NCI-H2227 treated with DMSO at 0.1 percent for 48 hours (cell line): ENCODE data around the gene CALB2.

Experiments
- DNase-seq: peaks from one replicate; lab custom pipeline; 2025; lab: John Stamatoyannopoulos, UW

Gene CALB2

DNA sequence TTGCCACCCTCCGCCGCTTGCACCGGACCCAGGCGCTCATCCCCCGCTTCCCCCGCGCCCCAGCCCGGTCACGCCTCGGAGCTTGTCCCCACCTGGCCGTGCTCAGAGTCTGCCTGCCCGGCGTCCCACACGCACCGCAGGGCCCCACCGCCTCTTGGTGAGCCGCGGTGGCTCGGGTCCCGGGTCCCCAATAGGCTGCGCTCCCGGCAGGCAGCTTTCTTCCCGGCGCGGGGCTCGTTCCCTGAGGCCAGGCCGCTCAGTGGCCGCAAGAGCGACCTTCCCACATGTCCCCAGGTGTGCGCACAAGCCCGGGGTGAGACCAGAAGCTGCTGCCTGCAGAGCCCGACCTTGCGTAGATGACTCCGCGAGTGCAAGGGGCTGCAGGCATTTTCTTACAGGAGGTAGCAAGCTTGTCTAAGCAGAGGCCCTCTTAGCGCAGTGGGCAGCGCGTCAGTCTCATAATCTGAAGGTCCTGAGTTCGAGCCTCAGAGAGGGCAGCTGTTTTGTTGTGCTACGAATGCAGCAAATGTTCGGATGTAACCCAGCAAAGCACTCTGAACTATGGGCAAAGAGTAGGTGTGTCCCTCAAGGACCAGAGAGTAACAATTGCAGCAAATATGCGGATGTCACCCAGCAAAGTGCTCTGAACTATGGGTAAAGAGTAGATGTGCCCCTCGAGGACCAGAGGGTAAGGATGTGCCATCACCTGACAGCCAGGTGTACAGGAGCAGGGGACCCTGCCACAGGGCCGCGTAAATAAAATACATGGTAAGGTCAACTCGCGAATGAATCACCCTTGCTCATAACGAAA, 67.8 kb downstream of the CALB2 start:
- no peak for DNase-seq

DNA sequence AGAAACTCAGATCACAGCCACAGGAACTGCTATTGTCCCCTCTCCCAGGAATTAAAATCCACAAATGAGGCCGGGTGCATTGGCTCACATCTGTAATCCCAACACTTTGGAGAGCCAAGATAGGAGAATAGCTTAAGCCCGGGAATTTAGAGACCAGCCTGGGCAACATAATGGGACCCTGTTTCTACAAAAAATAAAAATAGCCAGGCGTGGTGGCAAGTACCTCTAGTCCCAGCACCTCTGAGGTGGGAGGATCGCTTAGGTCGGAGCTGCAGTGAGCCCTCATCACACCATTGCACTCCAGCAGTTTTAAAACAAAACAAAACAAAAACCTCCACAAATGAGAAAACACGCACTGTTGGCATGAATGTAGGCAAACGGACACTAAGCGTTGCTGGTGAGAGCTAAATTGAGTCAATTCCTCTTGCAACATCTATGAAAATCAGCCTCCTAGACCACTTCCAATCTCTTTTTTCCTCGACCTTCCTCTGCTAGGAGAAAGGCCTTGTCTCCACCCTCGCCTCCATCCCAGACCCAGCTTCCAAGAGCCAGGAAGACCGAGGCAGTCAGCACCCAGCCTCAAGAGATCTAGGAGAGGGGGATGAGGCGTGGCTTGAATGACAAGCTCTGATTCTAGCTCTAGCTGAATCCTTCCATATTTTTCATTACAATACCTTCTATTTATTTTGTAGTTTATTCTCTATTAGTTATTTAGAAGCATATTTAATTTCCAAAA, 68.5 kb downstream of the CALB2 start:
- DNase-seq: no peak

DNA sequence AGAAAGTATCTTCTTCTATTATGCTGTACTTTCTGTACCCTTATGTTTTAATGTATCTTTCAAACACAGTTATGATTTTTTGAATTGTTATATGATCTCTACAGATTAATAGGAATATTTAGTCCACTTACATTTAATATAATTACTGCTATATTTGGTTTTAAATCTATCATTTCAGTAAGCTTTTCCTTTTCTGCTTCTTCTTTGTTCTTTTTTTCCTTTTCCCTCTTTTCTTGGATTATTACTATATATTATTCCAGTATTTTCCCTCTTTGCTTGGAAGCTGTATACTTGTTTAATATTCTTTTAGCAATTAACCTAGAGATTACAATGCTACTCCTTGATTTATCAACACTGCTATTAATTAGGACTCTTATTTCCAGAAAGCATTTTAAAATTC, 69.9 kb downstream of the CALB2 start:
- DNase-seq: no peak

DNA sequence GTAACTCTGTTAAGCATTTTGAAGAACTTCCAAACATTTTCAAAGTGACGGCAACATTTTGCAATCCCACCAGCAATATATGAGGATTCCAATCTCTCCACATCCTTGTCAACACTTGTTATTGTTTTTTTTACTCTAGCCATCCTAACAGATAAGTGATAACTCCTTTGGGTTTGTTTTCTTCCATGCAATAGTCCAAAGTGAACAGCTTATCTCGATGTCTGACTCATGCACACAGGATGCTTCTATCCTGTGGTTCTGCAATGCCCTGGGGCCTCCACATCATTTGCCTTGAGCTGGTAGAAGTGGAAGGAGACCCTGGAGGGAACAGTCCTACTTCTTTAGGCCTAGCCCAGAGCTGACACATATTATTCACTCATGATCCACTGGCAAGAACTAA, 70.4 kb downstream of the CALB2 start:
- DNase-seq: no peak

DNA sequence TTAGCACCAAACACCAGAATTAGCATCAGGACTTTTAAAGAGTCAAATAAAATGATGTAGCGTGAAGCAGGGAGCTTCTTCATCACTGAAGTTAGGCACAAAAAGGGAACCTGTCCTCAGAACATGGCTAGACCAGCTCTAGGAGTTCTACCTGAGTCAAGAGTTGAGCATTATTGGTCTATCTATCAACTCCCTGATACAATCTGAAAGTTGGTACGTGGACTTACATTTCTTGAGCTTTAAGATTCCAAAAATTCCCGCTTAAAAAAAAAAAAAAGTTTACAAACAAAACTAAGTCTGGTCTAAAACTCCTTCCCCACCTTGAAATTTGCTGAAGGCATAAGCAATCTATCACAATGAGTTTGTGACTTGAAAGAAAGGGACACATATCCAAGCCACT, 71.1 kb downstream of the CALB2 start:
- no peak for DNase-seq

DNA sequence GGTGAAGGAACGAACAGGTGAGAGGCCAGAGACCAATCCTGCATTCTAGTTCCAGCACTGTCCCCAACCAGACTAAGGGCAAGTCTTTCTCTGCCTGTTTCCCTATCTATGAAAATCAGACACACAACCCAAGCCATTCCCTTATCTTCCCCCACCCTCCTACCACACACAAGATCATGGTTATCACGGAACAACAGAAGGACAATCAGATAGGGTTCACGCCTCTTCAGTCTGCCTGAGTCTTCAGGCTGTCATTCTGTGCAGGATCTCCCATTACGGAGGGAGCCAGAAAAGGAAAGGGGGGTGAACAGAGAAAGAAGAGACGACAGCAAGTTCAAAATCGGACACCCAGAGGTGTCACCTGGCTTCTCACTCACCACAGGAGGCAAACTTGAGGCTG, 72.2 kb downstream of the CALB2 start:
- no peak for DNase-seq

DNA sequence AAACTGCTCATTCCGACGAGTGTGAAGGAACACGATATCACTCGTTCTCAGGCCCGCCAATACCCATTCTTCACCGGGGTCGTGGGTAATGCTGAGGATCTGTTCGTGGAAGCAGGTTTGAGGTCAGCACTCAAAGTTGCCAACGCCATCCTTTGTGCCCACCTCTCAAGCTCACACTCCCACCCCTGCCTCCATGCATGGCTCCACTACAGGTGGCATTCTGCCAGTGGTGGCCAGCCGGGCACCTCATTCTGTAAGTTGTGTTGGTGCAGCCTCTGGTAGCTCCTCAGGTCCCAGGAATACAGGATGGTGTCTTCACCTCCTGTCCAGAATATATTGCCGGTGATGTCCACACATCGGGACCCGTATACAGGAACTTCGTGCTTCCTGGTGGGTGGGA, 72.7 kb downstream of the CALB2 start:
- DNase-seq: no peak

DNA sequence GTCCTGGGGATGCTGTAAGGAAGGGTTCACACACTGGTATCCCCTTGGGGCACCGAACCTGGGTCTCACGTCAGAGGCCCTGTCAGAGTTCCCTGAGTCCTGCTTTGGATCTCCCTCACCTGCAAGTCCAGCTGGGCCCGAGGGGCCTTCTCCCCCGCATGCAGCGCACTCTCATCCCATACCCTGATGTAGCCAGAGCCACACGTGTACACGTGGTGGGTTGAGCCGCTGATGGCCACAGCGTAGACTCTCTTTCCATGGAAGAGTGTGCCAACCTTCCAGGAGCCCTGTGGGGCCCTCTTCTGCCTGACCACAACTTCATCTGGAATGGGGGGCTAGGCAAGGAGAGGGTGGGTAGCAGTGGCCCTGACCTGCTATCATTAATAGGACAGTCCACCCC, 73.5 kb downstream of the CALB2 start:
- no peak for DNase-seq

DNA sequence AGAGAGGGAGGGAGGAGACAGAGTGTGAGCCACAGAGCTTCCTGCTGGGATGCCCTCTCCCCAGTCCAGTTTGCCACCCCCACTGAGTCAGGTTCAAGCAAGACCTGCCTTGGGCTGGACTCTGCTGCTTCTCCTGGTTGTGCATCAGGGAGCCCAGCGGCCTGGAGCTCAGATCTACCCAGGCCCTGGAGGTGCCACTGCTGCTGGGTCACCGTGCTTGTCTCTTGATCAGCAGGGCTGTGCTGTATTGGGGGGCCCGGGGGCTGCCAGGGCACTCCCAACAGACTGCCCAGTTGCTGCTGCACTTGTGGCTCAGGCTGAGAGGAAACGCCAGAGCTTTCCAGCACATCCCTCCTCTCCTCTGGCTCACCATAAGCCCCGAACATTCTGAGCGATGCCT, 74.4 kb downstream of the CALB2 start:
- no peak for DNase-seq

DNA sequence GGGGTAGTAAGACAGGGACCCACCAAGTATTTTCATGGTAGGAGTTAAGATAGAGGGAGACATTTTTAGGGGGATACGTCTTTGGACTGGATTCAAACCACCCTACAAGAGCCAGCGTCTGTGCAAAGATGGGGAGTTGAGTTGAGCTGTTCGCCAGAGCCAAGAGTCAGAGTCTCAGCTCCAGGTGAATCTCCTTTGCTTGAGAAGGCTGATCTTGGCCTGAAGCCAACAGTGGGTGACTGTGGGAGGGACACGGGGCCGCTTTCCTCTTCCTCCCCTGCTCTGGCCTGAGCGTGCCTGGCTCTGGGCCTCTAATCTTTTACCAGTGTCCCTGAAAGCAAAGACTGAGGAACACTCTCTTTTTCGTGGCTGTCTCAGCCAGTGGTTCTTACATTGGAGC, 78.0 kb downstream of the CALB2 start:
- DNase-seq: no peak

DNA sequence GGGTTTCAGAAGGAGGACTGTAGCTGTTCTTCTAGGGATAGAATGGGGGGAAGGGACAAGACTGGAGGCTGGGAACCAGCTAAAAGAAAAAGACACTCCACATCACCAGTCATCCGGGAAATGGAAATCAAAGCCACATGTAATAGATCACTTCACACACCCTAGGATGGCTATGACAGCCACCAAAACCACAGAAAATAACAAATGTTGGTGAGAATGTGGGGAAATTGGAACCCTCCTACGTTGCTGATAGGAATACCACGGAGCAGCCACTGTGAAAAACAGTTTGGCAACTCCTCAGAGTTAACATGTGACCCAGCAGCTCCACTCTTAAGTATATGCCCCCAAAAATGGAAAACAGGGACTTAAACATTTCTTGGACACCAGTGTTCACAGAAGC, 81.0 kb downstream of the CALB2 start:
- no peak for DNase-seq
